H9 (cell line): ENCODE data around the gene SLC25A25. TPM values are rescaled to one million over a fixed set of nuclear protein-coding genes. Genes with fewer than 3 reads are reported as not detected.

Experiments
- DNase-seq: peaks from one replicate; pipeline ENCODE4 v3.0.0-alpha.2; 2017
- H2AFZ ChIP-seq: one replicate; pipeline ENCODE4 v1.6.1; 2013; ENCODE audit warnings: mild to moderate bottlenecking, low read length, control low read depth, moderate library complexity
- H2AK5ac ChIP-seq: 2 replicates; pipeline ENCODE4 v1.6.1; 2013; ENCODE audit warnings: low read length, control low read depth, mixed read lengths; ENCODE audit not compliant: insufficient read length
- H2BK120ac ChIP-seq: one replicate; pipeline ENCODE4 v1.6.1; 2013; ENCODE audit warnings: low read depth, mild to moderate bottlenecking, low read length, control low read depth, inconsistent platforms; ENCODE audit not compliant: poor library complexity, severe bottlenecking
- H2BK12ac ChIP-seq: 2 replicates; pipeline ENCODE4 v1.6.1; 2013; ENCODE audit warnings: low read length, control low read depth, mixed read lengths, low read depth; ENCODE audit not compliant: insufficient read length
- H2BK15ac ChIP-seq: 2 replicates; pipeline ENCODE4 v1.6.1; 2013; ENCODE audit warnings: low read depth, low read length, control low read depth
- H2BK20ac ChIP-seq: one replicate; pipeline ENCODE4 v1.6.1; 2013; ENCODE audit warnings: low read depth, mild to moderate bottlenecking, low read length, control low read depth, inconsistent platforms; ENCODE audit not compliant: poor library complexity, severe bottlenecking
- H2BK5ac ChIP-seq: 2 replicates; pipeline ENCODE4 v1.6.1; 2013; ENCODE audit warnings: low read length, control low read depth, mixed read lengths; ENCODE audit not compliant: insufficient read length
- H3K14ac ChIP-seq: 2 replicates; pipeline ENCODE4 v1.6.1; 2013; ENCODE audit warnings: low read length, control low read depth; ENCODE audit not compliant: insufficient read depth
- H3K18ac ChIP-seq: 2 replicates; pipeline ENCODE4 v1.6.1; 2013; ENCODE audit warnings: low read depth, mild to moderate bottlenecking, mixed read lengths, low read length, control low read depth; ENCODE audit not compliant: insufficient read length
- H3K23ac ChIP-seq: 2 replicates; pipeline ENCODE4 v1.6.1; 2013; ENCODE audit warnings: low read length, control low read depth, mixed read lengths, low read depth; ENCODE audit not compliant: insufficient read length
- H3K23me2 ChIP-seq: 2 replicates; pipeline ENCODE4 v1.6.1; 2013; ENCODE audit warnings: low read depth, mild to moderate bottlenecking, mixed read lengths, low read length, control low read depth; ENCODE audit not compliant: insufficient read length, poor library complexity, severe bottlenecking
- H3K27ac ChIP-seq: 2 replicates; pipeline ENCODE4 v1.5.1; 2013; ENCODE audit warnings: low read length, control low read depth, mixed read lengths, low read depth; ENCODE audit not compliant: insufficient read length
- H3K27me3 ChIP-seq: 2 replicates; pipeline ENCODE4 v1.6.1; 2013; ENCODE audit warnings: low read length, control low read depth, inconsistent platforms; ENCODE audit not compliant: insufficient read depth
- H3K4ac ChIP-seq: 2 replicates; pipeline ENCODE4 v1.6.1; 2013; ENCODE audit warnings: low read depth, mild to moderate bottlenecking, control low read depth, inconsistent platforms, low read length, moderate library complexity
- H3K4me1 ChIP-seq: 2 replicates; pipeline ENCODE4 v1.6.1; 2013; ENCODE audit warnings: low read length, control low read depth, inconsistent platforms; ENCODE audit not compliant: insufficient read depth
- H3K4me2 ChIP-seq: 2 replicates; pipeline ENCODE4 v1.6.1; 2013; ENCODE audit warnings: low read length, control low read depth, mixed read lengths; ENCODE audit not compliant: insufficient read length, insufficient read depth
- H3K56ac ChIP-seq: 2 replicates; pipeline ENCODE4 v1.6.1; 2013; ENCODE audit warnings: low read depth, mild to moderate bottlenecking, mixed read lengths, low read length, control low read depth; ENCODE audit not compliant: insufficient read length
- H3K79me1 ChIP-seq: 2 replicates; pipeline ENCODE4 v1.6.1; 2013; ENCODE audit warnings: low read depth, mild to moderate bottlenecking, moderate library complexity, low read length, control low read depth, inconsistent platforms; ENCODE audit not compliant: insufficient read depth, poor library complexity, severe bottlenecking
- H3K79me2 ChIP-seq: 2 replicates; pipeline ENCODE4 v1.6.1; 2013; ENCODE audit warnings: low read length, control low read depth, inconsistent platforms; ENCODE audit not compliant: insufficient read depth
- H3K9ac ChIP-seq: 2 replicates; pipeline ENCODE4 v1.6.1; 2013; ENCODE audit warnings: low read length, control low read depth, mixed read lengths; ENCODE audit not compliant: insufficient read length; ENCODE audit errors: extremely low read depth
- H3K9me3 ChIP-seq: one replicate; pipeline ENCODE4 v1.6.1; 2013; ENCODE audit warnings: low read depth, low read length, inconsistent platforms; ENCODE audit not compliant: control insufficient read depth
- H3T11ph ChIP-seq: one replicate; pipeline ENCODE4 v1.6.1; 2013; ENCODE audit warnings: mild to moderate bottlenecking, low read length, control low read depth, inconsistent platforms
- H4K20me1 ChIP-seq: one replicate; pipeline ENCODE4 v1.6.1; 2013; ENCODE audit not compliant: control insufficient read depth, insufficient read length, insufficient read depth
- H4K5ac ChIP-seq: 2 replicates; pipeline ENCODE4 v1.6.1; 2013; ENCODE audit warnings: low read depth, mild to moderate bottlenecking, mixed read lengths, low read length, control low read depth; ENCODE audit not compliant: insufficient read length
- H4K8ac ChIP-seq: replicated peaks from 2 replicates; pipeline ENCODE4 v1.6.1; 2013; ENCODE audit warnings: low read length, control low read depth, mixed read lengths, low read depth; ENCODE audit not compliant: insufficient read length
- H4K91ac ChIP-seq: 2 replicates; pipeline ENCODE4 v1.6.1; 2013; ENCODE audit warnings: low read depth, mild to moderate bottlenecking, moderate library complexity, mixed read lengths, low read length, control low read depth; ENCODE audit not compliant: insufficient read length
- H3K27ac Mint-ChIP-seq, 3 experiments: 2 replicates in 2 of 3; 3 replicates in 1 of 3; pipeline ENCODE4 v1.8.0; 2020 to 2021; ENCODE audit warnings: mixed read lengths in 3 of 3, mild to moderate bottlenecking in 1 of 3, moderate library complexity in 1 of 3
- H3K27me3 Mint-ChIP-seq: 2 replicates; pipeline ENCODE4 v1.8.0; 2021; ENCODE audit warnings: low read depth, mild to moderate bottlenecking, moderate library complexity, mixed read lengths
- H3K36me3 Mint-ChIP-seq, 3 experiments: 2 replicates in 2 of 3; 3 replicates in 1 of 3; pipeline ENCODE4 v1.8.0; 2020 to 2021; ENCODE audit warnings: low read depth in 3 of 3, mixed read lengths in 3 of 3; ENCODE audit not compliant: insufficient read depth in 1 of 3
- H3K4me1 Mint-ChIP-seq, 2 experiments: 2 replicates each; pipeline ENCODE4 v1.8.0; 2020; ENCODE audit warnings: mixed read lengths in 2 of 2
- H3K4me3 Mint-ChIP-seq, 2 experiments: 2 replicates in 1 of 2; 3 replicates in 1 of 2; pipeline ENCODE4 v1.8.0; 2020 to 2021; ENCODE audit warnings: mild to moderate bottlenecking in 2 of 2, mixed read lengths in 2 of 2, moderate library complexity in 1 of 2
- H3K9me3 Mint-ChIP-seq, 2 experiments: 2 replicates in 1 of 2; 3 replicates in 1 of 2; pipeline ENCODE4 v1.8.0; 2020; ENCODE audit warnings: mild to moderate bottlenecking in 2 of 2, mixed read lengths in 2 of 2, moderate library complexity in 1 of 2
- CTCF ChIP-seq: fragments of 200-600 bp; sonication (generic); conservative IDR thresholded peaks from 3 replicates; pipeline ENCODE4 v1.8.0; 2021; ENCODE audit warnings: antibody characterized with exemption, mild to moderate bottlenecking
- WGBS: extraction: QIAGEN DNeasy Blood & Tissue Kit; methylation state at CpG from one replicate; pipeline ENCODE4 v1.1.7; 2013; ENCODE audit warnings: missing lambda C conversion rate, low lambda C conversion rate, mixed read lengths; ENCODE audit not compliant: insufficient read length; ENCODE audit errors: extremely low coverage; 5-methylcytosine and 5-hydroxymethylcytosine counted together
- total RNA-seq: library from RNA; stranded (reverse); gene quantifications from 2 replicates; pipeline ENCODE4 v1.2.1, GENCODE V29; 2021

The SLC25A25 gene
- total RNA-seq, 1 experiment from 2014 or later, result 16.9 TPM

- Histone ChIP-seq H2AK5ac (no peak overlapping the region), H2BK15ac (no peak overlapping the region), H3T11ph (no peak overlapping the region), H3K18ac (peak overlapping the region; percentile 40), H4K91ac (peak overlapping the region; percentile 44), H3K27me3 (no peaks in the 10 kb centered on the region), H3K23me2 (no peaks in the 10 kb centered on the region), H4K8ac (no peak overlapping the region), H3K4me2 (no peak overlapping the region), H2BK20ac (no peak overlapping the region), H3K56ac (no peak overlapping the region), H3K4ac (no peak overlapping the region; the same call in 1 of the 2 replicates), H3K4me1 (no peaks in the 10 kb centered on the region), H3K14ac (peak overlapping the region; percentile 61; the same call in 1 of the 2 replicates), H3K9ac (no peak overlapping the region), H3K79me2 (no peaks in the 10 kb centered on the region; the same call in 1 of the 2 replicates), H2AFZ (no peak overlapping the region), H4K20me1 (no peaks in the 10 kb centered on the region), H3K79me1 (peaks cover 8% of the 10 kb centered on the region), H3K9me3 (no peaks in the 10 kb centered on the region), H3K23ac (no peak overlapping the region), H2BK12ac (no peak overlapping the region), H2BK5ac (no peak overlapping the region), H2BK120ac (no peak overlapping the region), H4K5ac (no peak overlapping the region), H3K27ac (no peak overlapping the region)
- peak overlapping the region in 2 of 3 experiments; percentile 27 to 64; a peak in 3 of 7 replicates for H3K27ac Mint-ChIP-seq
- TF ChIP-seq CTCF, result no peak
- no peak for DNase-seq
- no peak overlapping the region; a peak in 1 of 5 replicates for H3K4me3 Mint-ChIP-seq
- H3K4me1 Mint-ChIP-seq, result peaks cover 27 to 30% of the 10 kb centered on the region in 2 experiments
- H3K36me3 Mint-ChIP-seq, result peaks cover 0 to 1% (median 0%) of the 10 kb centered on the region in 3 experiments; a peak in 2 of 7 replicates
- H3K9me3 Mint-ChIP-seq, result no peaks in the 10 kb centered on the region
- no CpG with 5 or more reads among the region's 16 CpGs for whole genome bisulfite sequencing
- H3K27me3 Mint-ChIP-seq, result no peaks in the 10 kb centered on the region
These were observed 24.4 kb downstream of the SLC25A25 start for GRCh38 chr9:128092199-128092977.
